Measurements from ENCODE around the gene IST1. TPM values are rescaled to one million over a fixed set of nuclear protein-coding genes. Genes with fewer than 3 reads are reported as not detected.

The IST1 gene
- total and polyA plus RNA-seq, 4 donors: 33.8 to 95.3 (median 53.5) TPM

DNA sequence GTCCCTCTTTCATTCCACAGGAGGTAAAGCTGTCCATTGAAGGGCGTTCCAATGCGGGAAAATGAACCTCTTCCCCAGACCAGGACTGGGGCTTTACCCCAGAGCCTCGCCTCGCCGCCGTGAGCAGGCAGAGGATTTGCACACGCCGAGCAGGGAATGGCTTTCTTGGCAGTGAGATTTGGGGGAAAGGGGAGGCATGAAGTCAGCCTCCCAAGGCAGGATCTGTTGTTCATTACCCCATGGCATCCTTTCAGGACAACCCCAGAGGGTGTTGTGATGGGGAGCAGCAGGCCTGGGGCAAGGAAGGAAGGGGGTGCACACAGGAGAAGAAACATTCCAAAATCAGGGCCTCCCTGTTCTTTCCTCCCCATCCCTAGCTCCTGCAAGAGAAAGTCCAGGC, 43.6 kb upstream of the IST1 start:
- WGBS: 97% methylated on average over 8 of the region's 8 CpGs
- Histone ChIP-seq H3K36me3 (ENCODE audit: control insufficient read depth in 4 of 4, insufficient read depth in 3 of 4, low read depth in 1 of 4, low read length in 3 of 4) (peaks cover 11 to 54% (median 26%) of the 10 kb centered on the region in 4 donors), H3K4me1 (ENCODE audit: control insufficient read depth in 4 of 4, insufficient read depth in 4 of 4, low read length in 3 of 4) (peaks cover 0 to 9% (median 6%) of the 10 kb centered on the region in 4 donors), H3K27ac (ENCODE audit: low read depth in 1 of 2, low read length in 2 of 2) (no peak overlapping the region), H3K4me3 (ENCODE audit: low read depth in 1 of 3, low read length in 3 of 3) (no peak overlapping the region), H3K27me3 (ENCODE audit: control insufficient read depth in 4 of 4, insufficient read depth in 4 of 4, low read length in 3 of 4) (no peaks in the 10 kb centered on the region), H3K9me3 (ENCODE audit: control insufficient read depth in 4 of 4, low read length in 3 of 4) (no peaks in the 10 kb centered on the region), H3K9ac (ENCODE audit: low read depth in 1 of 2, low read length in 2 of 2) (no peak overlapping the region)
- TF ChIP-seq, protein P1, sequence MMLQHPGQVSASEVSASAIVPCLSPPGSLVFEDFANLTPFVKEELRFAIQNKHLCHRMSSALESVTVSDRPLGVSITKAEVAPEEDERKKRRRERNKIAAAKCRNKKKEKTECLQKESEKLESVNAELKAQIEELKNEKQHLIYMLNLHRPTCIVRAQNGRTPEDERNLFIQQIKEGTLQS (IDR thresholded peaks at IDR 0.05): no peak
- TF ChIP-seq RXRA (IDR thresholded peaks at IDR 0.05) (no peak), YY1 (IDR thresholded peaks at IDR 0.05) (no peak), NR2F2 (IDR thresholded peaks at IDR 0.05) (no peak), SP1 (IDR thresholded peaks at IDR 0.05) (no peak), JUND (IDR thresholded peaks at IDR 0.05) (no peak), GABPA (IDR thresholded peaks at IDR 0.05 in 1 of 2, conservative IDR thresholded peaks at IDR 0.05 in 1 of 2) (no peak), TAF1 (conservative IDR thresholded peaks at IDR 0.05) (no peak), RAD21 (IDR thresholded peaks at IDR 0.05) (no peak), EGR1 (IDR thresholded peaks at IDR 0.05; ENCODE audit: low read depth in 2 of 2) (no peak), FOXA2 (IDR thresholded peaks at IDR 0.05) (no peak), ZBTB33 (IDR thresholded peaks at IDR 0.05) (no peak), FOXA1 (IDR thresholded peaks at IDR 0.05) (no peak), CTCF (IDR thresholded peaks at IDR 0.05; ENCODE audit: low read depth, low read length, missing input control) (no peak), REST (IDR thresholded peaks at IDR 0.05) (no peak), MAX (IDR thresholded peaks at IDR 0.05) (no peak), HNF4A (conservative IDR thresholded peaks at IDR 0.05) (no peak), HNF4G (IDR thresholded peaks at IDR 0.05) (no peak)
- no peak for DNase-seq (ENCODE audit: low spot score)
